Measurements from ENCODE around the gene SMIM1.

SMIM1 gene

DNA sequence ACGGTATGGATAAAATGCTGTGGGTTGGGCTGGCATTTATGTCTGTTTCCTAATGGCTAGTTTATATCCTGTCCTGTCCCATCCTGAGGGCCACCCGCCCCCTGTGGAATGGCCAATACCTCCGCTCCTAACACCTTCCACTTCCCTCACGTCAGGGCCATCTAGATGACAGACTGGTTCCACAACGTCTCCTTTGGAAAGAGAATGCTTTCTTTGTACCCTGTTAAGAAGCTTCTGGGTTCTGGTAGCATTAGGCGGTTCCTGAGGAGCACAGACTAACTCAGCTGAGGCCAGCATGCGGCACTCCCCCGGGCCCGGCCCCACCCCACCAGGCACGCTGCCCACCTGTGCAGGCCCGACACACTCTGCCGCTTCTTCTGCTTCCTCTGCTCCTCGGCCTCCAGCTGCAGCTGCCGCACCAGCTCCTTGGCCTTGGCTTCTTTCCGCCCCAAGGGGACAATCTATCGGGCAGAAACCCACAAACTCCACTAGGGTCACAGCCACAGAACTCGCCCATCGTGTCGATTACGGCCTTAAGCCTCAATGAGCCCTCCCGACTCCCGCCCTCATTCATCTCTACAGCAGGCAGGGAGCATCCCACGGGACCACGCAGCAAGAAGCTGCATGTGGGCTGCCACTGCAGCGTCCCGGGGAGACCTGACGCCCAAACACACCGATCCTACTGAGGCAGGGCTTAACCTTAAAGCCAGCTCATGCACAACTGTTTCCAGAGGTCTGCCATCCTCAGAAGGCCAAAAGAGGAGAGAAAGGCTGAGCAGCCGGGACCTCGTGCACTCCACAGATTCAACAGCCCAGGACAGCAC is 11.3 kb downstream of the SMIM1 start:
- Histone ChIP-seq H3K4me3 (ENCODE audit: severe bottlenecking) (no peak overlapping the region), H3K36me3 (ENCODE audit: low read depth) (peaks cover 67% of the 10 kb centered on the region), H3K27me3 (ENCODE audit: insufficient read depth, poor library complexity, severe bottlenecking) (no peaks in the 10 kb centered on the region), H3K4me1 (ENCODE audit: insufficient read depth, poor library complexity, severe bottlenecking) (no peaks in the 10 kb centered on the region), H3K27ac (ENCODE audit: poor library complexity, severe bottlenecking) (no peak overlapping the region), H3K9me3 (ENCODE audit: severe bottlenecking) (no peaks in the 10 kb centered on the region)
- DNase-seq (ENCODE audit: low spot score) (no peak), ATAC-seq (ENCODE audit: low read depth) (no peak)
- TF ChIP-seq, protein P1, sequence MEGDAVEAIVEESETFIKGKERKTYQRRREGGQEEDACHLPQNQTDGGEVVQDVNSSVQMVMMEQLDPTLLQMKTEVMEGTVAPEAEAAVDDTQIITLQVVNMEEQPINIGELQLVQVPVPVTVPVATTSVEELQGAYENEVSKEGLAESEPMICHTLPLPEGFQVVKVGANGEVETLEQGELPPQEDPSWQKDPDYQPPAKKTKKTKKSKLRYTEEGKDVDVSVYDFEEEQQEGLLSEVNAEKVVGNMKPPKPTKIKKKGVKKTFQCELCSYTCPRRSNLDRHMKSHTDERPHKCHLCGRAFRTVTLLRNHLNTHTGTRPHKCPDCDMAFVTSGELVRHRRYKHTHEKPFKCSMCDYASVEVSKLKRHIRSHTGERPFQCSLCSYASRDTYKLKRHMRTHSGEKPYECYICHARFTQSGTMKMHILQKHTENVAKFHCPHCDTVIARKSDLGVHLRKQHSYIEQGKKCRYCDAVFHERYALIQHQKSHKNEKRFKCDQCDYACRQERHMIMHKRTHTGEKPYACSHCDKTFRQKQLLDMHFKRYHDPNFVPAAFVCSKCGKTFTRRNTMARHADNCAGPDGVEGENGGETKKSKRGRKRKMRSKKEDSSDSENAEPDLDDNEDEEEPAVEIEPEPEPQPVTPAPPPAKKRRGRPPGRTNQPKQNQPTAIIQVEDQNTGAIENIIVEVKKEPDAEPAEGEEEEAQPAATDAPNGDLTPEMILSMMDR (IDR thresholded peaks at IDR 0.05; ENCODE audit: poor library complexity, severe bottlenecking): no peak

DNA sequence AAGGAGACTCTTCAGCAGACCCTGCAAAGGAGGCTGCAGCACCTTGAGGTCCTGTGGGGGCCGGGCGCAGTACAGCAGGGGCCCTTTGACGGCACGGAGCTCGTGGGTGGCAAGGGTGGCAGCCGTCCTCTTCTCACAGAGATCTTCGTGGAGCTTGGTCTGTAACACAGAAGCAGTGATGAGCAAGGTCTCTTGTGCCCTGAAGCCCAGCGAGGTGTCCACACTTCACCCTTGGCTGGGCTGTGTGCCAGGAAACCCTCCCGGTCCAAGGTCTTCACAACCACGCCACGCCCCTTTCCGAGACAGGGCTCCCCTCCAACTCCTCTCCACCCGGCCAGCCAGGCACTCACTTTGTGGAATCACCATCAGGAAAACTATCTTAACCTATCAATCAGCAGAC is 12.5 kb downstream of the SMIM1 start:
- DNase-seq (ENCODE audit: low spot score) (no peak), ATAC-seq (ENCODE audit: low read depth) (no peak)
- H3K4me3 ChIP-seq (ENCODE audit: severe bottlenecking): no peak overlapping the region
- H3K36me3 ChIP-seq (ENCODE audit: low read depth): peaks cover 65% of the 10 kb centered on the region
- no peaks in the 10 kb centered on the region for H3K27me3 ChIP-seq (ENCODE audit: insufficient read depth, poor library complexity, severe bottlenecking)
- TF ChIP-seq, protein P1 (IDR thresholded peaks at IDR 0.05; ENCODE audit: poor library complexity, severe bottlenecking): no peak
- no peak overlapping the region for H3K27ac ChIP-seq (ENCODE audit: poor library complexity, severe bottlenecking)
- no peaks in the 10 kb centered on the region for H3K9me3 ChIP-seq (ENCODE audit: severe bottlenecking)
- no peaks in the 10 kb centered on the region for H3K4me1 ChIP-seq (ENCODE audit: insufficient read depth, poor library complexity, severe bottlenecking)

DNA sequence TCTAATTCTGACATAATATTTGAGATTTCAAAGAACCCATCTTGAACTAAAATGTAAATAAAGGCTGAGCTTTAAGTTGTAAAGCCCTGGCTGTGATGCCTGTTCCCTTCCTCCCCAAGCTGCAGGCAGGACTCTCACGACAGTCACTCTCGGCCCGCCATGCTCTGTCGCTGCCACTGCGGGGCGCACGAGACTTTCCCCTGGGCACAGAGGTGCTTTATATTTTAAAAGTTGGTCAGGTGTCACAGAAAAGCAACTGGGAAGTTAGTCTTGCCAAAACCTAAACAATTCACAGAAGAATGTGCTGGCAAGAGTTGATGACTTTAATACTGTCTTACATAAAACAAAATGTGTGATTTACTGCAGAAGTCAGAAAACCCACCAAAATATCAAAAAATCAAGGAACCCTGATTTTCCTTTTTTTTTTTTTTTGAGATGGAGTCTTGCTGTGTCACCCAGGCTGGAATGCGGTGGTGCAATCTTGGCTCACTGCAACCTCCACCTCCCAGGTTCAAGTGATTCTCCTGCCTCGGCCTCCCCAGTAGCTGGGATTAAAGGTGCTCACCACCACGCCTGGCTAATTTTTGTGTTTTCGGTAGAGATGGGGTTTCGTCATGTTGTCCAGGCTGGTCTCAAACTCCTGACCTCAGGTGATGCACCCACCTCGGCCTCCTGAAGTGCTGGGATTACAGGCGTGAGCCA is 13.1 kb downstream of the SMIM1 start:
- Histone ChIP-seq H3K4me1 (ENCODE audit: insufficient read depth, poor library complexity, severe bottlenecking) (no peaks in the 10 kb centered on the region), H3K36me3 (ENCODE audit: low read depth) (peaks cover 59% of the 10 kb centered on the region), H3K4me3 (ENCODE audit: severe bottlenecking) (no peak overlapping the region), H3K9me3 (ENCODE audit: severe bottlenecking) (no peaks in the 10 kb centered on the region), H3K27me3 (ENCODE audit: insufficient read depth, poor library complexity, severe bottlenecking) (no peaks in the 10 kb centered on the region), H3K27ac (ENCODE audit: poor library complexity, severe bottlenecking) (no peak overlapping the region)
- TF ChIP-seq, protein P1 (IDR thresholded peaks at IDR 0.05; ENCODE audit: poor library complexity, severe bottlenecking): peak; percentile 8
- DNase-seq (ENCODE audit: low spot score) (no peak), ATAC-seq (ENCODE audit: low read depth) (no peak)

DNA sequence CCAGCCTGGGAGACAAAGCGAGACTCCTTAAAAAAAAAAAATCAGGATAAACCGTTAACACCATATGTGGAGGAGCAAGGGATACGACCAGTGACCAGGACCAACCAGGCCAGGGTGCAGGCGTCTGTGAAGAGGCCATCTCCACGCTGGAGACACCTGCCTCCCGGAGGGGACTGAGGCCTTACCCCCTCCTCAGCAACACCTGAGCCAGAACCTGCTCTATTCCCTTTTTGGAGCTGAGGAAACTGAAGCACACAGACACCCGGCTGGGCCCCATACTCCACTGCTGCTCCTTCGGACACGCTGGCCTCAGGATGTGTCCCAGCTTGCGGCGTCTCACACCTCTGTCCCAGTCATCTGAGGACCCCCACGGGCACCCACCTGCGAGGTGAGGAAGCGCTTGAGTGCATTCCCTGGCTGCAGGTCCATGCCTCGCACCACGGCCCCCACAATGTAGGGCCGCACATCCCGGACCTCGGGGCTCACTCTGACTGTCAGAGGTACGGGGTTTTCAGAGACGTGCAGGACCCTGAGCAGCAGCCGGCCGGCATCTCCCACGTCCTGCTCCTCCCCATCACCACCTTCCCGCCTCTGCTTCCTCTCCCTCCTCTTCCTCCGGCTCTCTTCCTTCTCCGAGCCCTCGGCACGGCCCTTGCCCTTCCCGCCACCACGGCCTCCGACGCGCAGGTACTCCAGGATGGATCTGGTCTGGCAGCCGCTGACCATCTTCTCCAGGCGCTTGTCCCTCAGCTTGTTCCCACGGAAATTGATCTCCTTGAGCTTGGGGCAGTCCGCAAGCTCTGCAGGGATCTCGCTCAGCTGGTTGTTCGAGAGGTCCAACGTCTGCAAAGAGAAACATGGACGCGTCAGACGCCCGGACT is 14.2 kb downstream of the SMIM1 start:
- ATAC-seq (ENCODE audit: low read depth): no peak

More for the DNA sequence above, 14.2 kb downstream of the SMIM1 start:
- no peaks in the 10 kb centered on the region for H3K4me1 ChIP-seq (ENCODE audit: insufficient read depth, poor library complexity, severe bottlenecking)
- DNase-seq (ENCODE audit: low spot score): no peak
- TF ChIP-seq, protein P1 (IDR thresholded peaks at IDR 0.05; ENCODE audit: poor library complexity, severe bottlenecking): no peak
- no peaks in the 10 kb centered on the region for H3K9me3 ChIP-seq (ENCODE audit: severe bottlenecking)
- H3K36me3 ChIP-seq (ENCODE audit: low read depth): peaks cover 50% of the 10 kb centered on the region
- H3K27ac ChIP-seq (ENCODE audit: poor library complexity, severe bottlenecking): no peak overlapping the region
- H3K27me3 ChIP-seq (ENCODE audit: insufficient read depth, poor library complexity, severe bottlenecking): no peaks in the 10 kb centered on the region
- no peak overlapping the region for H3K4me3 ChIP-seq (ENCODE audit: severe bottlenecking)

Measured in RWPE2 (cell line).